Loucy (cell line): ENCODE data around the gene FGA.

Experiments
- H2AFZ ChIP-seq: fragments of 200-600 bp; sonication (generic); 2 replicates; pipeline ENCODE4 v1.6.0; 2016; ENCODE audit warnings: antibody characterized with exemption, mild to moderate bottlenecking, low read length, moderate library complexity
- H3F3A ChIP-seq: fragments of 200-600 bp; 2 replicates; pipeline ENCODE4 v1.6.0; 2016; ENCODE audit warnings: antibody characterized with exemption, low read depth, mild to moderate bottlenecking
- H3K27me3 ChIP-seq: fragments of 200-600 bp; sonication (generic); 2 replicates; pipeline ENCODE4 v1.6.1; 2014; ENCODE audit warnings: low read length, mild to moderate bottlenecking; ENCODE audit not compliant: insufficient read depth, poor library complexity, severe bottlenecking
- H3K36me3 ChIP-seq: fragments of 200-600 bp; sonication (generic); 2 replicates; pipeline ENCODE4 v1.6.1; 2016; ENCODE audit warnings: low read length; ENCODE audit not compliant: insufficient read depth
- H3K4me1 ChIP-seq: fragments of 200-600 bp; sonication (generic); 2 replicates; pipeline ENCODE4 v1.5.1; 2014; ENCODE audit warnings: low read length, mild to moderate bottlenecking; ENCODE audit not compliant: insufficient read depth, poor library complexity, severe bottlenecking
- H3K4me2 ChIP-seq: fragments of 200-600 bp; sonication (generic); 2 replicates; pipeline ENCODE4 v1.6.0; 2014; ENCODE audit warnings: antibody characterized with exemption, low read length, low read depth, mild to moderate bottlenecking; ENCODE audit not compliant: poor library complexity, severe bottlenecking
- H3K4me3 ChIP-seq: fragments of 200-600 bp; sonication (generic); 2 replicates; pipeline ENCODE4 v1.5.1; 2014; ENCODE audit warnings: low read length, mild to moderate bottlenecking, mixed read lengths; ENCODE audit not compliant: poor library complexity, severe bottlenecking
- H3K79me2 ChIP-seq: fragments of 200-600 bp; sonication (generic); 2 replicates; pipeline ENCODE4 v1.6.1; 2014; ENCODE audit warnings: low read length; ENCODE audit not compliant: insufficient read depth
- H3K9ac ChIP-seq: fragments of 200-600 bp; sonication (generic); 2 replicates; pipeline ENCODE4 v1.6.0; 2014; ENCODE audit warnings: mild to moderate bottlenecking, low read depth, low read length, moderate library complexity; ENCODE audit not compliant: poor library complexity, severe bottlenecking
- H3K9me2 ChIP-seq: fragments of 200-600 bp; sonication (generic); replicated peaks from 2 replicates; pipeline ENCODE4 v1.6.1; 2016; ENCODE audit warnings: low read depth, low read length, mixed read lengths
- H3K9me3 ChIP-seq: fragments of 200-600 bp; sonication (generic); 2 replicates; pipeline ENCODE4 v1.6.1; 2014; ENCODE audit warnings: mild to moderate bottlenecking, antibody characterized with exemption, low read length, low read depth; ENCODE audit not compliant: insufficient read depth
- H4K20me1 ChIP-seq: fragments of 200-600 bp; sonication (generic); 2 replicates; pipeline ENCODE4 v1.6.0; 2014; ENCODE audit warnings: antibody characterized with exemption, low read length, mild to moderate bottlenecking; ENCODE audit not compliant: insufficient read depth, poor library complexity, severe bottlenecking
- EZH2phosphoT487 ChIP-seq: fragments of 200-600 bp; IDR thresholded peaks from 2 replicates; pipeline ENCODE4 v1.6.1; 2018; ENCODE audit warnings: antibody characterized with exemption, mild to moderate bottlenecking, moderate library complexity, borderline replicate concordance
- TF ChIP-seq, protein P1 (sequence below): fragments of 200-600 bp; sonication (generic); conservative IDR thresholded peaks from 2 replicates; pipeline ENCODE4 v1.5.1; 2014; ENCODE audit warnings: mild to moderate bottlenecking, antibody characterized with exemption, low read length

FGA gene

DNA sequence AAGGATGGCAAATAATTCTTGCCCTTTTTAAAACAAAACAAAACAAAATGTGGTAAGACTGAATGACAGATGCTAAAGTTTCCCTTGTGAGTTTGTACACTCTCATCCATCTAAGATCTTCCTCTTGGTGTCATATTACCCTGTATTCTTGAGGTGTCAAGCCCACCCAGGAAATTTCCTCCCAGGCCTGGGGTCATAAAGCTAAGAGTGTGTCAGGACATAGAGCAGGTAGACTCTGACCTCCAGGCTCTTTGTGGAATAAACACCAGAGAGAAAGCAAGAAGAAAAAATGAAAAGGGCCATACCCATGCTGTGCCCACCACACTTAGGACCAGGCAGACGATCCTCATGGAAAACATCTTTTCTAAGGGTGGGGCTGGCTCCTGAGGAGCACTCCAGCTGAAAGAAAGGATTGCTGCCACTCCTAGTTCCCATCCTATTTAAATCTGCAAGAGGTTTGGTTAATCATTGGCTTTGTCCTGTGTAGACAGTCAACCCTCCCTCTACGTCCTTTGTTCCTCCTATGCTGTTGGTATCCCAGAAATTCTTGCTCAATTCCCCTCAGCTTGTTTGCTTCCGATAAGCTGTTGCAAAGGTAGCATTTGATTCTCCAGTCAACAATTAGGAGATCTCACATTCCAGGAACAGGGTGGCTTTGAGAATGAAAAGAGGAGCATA is at the start of gene FGA:
TSS of gene FGA (minus strand) at position 414 of the 678 bp plus-strand sequence. CDS start at position 359, 55 bp downstream.
- H3K79me2 ChIP-seq, result no peaks in the 10 kb centered on the region
- H3K4me2 ChIP-seq, result no peak within 1 kb of the TSS
- H3K4me1 ChIP-seq, result no peaks in the 10 kb centered on the region
- no peak within 1 kb of the TSS for H2AFZ ChIP-seq
- no peaks in the 10 kb centered on the region for H3K9me2 ChIP-seq
- no peak within 1 kb of the TSS for H3K9ac ChIP-seq
- no peaks in the 10 kb centered on the region for H3K36me3 ChIP-seq
- H3K4me3 ChIP-seq, result no peak within 1 kb of the TSS
- H4K20me1 ChIP-seq, result no peaks in the 10 kb centered on the region
- no peaks in the 10 kb centered on the region for H3F3A ChIP-seq
- no peaks in the 10 kb centered on the region for H3K27me3 ChIP-seq
- TF ChIP-seq EZH2phosphoT487, result no peak
- TF ChIP-seq, protein P1, sequence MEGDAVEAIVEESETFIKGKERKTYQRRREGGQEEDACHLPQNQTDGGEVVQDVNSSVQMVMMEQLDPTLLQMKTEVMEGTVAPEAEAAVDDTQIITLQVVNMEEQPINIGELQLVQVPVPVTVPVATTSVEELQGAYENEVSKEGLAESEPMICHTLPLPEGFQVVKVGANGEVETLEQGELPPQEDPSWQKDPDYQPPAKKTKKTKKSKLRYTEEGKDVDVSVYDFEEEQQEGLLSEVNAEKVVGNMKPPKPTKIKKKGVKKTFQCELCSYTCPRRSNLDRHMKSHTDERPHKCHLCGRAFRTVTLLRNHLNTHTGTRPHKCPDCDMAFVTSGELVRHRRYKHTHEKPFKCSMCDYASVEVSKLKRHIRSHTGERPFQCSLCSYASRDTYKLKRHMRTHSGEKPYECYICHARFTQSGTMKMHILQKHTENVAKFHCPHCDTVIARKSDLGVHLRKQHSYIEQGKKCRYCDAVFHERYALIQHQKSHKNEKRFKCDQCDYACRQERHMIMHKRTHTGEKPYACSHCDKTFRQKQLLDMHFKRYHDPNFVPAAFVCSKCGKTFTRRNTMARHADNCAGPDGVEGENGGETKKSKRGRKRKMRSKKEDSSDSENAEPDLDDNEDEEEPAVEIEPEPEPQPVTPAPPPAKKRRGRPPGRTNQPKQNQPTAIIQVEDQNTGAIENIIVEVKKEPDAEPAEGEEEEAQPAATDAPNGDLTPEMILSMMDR, result no peak
- H3K9me3 ChIP-seq, result no peaks in the 10 kb centered on the region

DNA sequence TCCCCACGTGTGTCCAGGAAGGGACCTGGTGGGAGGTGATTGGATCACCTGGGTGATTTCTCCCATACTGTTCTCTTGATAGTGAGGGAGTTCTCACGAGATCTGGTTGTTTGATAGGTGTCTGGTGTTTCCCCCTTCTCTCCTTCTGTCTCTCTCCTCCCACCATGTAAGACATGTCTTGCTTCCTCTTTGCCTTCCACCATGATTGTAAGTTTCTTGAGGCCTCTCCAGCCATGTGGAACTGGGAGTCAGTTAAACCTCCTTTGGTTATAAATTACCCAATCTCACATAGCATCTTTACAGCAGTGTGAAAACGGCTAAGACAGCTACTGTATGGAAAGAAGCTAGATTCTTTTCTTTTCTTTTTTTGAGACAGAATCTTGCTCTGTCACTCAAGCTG is 43.5 kb upstream of the FGA start:
- Histone ChIP-seq H3F3A (no peaks in the 10 kb centered on the region), H3K9me2 (no peaks in the 10 kb centered on the region), H3K4me2 (no peak overlapping the region), H3K36me3 (no peaks in the 10 kb centered on the region), H3K79me2 (no peaks in the 10 kb centered on the region), H3K4me1 (no peaks in the 10 kb centered on the region), H3K9ac (no peak overlapping the region), H3K9me3 (no peaks in the 10 kb centered on the region), H4K20me1 (no peaks in the 10 kb centered on the region), H2AFZ (no peak overlapping the region), H3K4me3 (no peak overlapping the region), H3K27me3 (no peaks in the 10 kb centered on the region)
- TF ChIP-seq EZH2phosphoT487, result no peak
- TF ChIP-seq, protein P1, result no peak

DNA sequence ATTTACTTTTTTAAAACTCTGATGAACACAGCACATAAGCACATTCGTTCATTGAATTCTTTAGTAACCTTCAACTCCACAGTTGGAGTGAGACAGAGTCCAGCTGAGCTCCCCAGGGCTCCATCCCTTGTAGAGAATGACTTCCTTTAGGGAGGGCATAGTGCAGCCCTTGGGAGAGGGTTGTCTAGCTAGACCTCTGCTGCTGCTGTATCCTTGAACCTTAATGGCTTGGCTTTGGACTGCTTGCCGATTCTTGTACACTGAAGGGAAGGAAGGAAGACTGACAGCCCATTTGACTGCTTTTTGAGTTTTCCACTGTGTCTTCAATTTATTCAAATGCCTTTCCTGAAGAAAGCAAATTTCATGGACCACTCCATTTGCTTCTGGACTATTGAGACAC is 41.3 kb upstream of the FGA start:
- H4K20me1 ChIP-seq, result no peaks in the 10 kb centered on the region
- H3K4me1 ChIP-seq, result no peaks in the 10 kb centered on the region
- no peaks in the 10 kb centered on the region for H3F3A ChIP-seq

More for the DNA sequence above, 41.3 kb upstream of the FGA start:
- no peaks in the 10 kb centered on the region for H3K36me3 ChIP-seq
- H3K4me2 ChIP-seq, result no peak overlapping the region
- no peak overlapping the region for H3K9ac ChIP-seq
- H3K9me2 ChIP-seq, result no peaks in the 10 kb centered on the region
- no peak for TF ChIP-seq EZH2phosphoT487
- TF ChIP-seq, protein P1, result no peak
- H3K9me3 ChIP-seq, result no peaks in the 10 kb centered on the region
- H3K79me2 ChIP-seq, result no peaks in the 10 kb centered on the region
- no peaks in the 10 kb centered on the region for H3K27me3 ChIP-seq
- no peak overlapping the region for H3K4me3 ChIP-seq
- H2AFZ ChIP-seq, result no peak overlapping the region
